GM21390 (cell line): Measurements from ENCODE around the gene RND2.
A peak's percentile ranks its signal among the peaks of the same experiment; 100 is the strongest.
"Not testable (repeated sequence)": the region's sequence is repeated elsewhere in the genome, so short reads cannot be mapped to it uniquely, and the experiment has no call there.

Source experiments
- ATAC-seq: cut with Tn5 transposase; IDR thresholded peaks from one replicate; pipeline ENCODE4 v1.9.1; 2021; ENCODE audit not compliant: unreplicated experiment

Gene RND2

GRCh38 chr17:43024407-43025289 is at the start of gene RND2:
Gene RND2 (plus strand): TSS chr17:43025231. CDS start chr17:43025348, 117 bp downstream.
- no peak for ATAC-seq

GRCh38 chr17:42975265-42975664 is 49.8 kb upstream of the RND2 start:
- no peak for ATAC-seq

GRCh38 chr17:42975701-42976100 is 49.3 kb upstream of the RND2 start:
- not testable (repeated sequence) for ATAC-seq

- ATAC-seq: no peak
Observed at GRCh38 chr17:42979511-42980273, 45.3 kb upstream of the RND2 start, which contains the start of gene PTGES3L. Gene PTGES3L (minus strand): TSS chr17:42980080. CDS start chr17:42980053, 27 bp downstream.

- ATAC-seq: no peak
Observed at GRCh38 chr17:42980274-42980765, 44.7 kb upstream of the RND2 start, which contains the start of gene RUNDC1. Gene RUNDC1 (plus strand): TSS chr17:42980565. CDS start chr17:42980577, 12 bp downstream.

GRCh38 chr17:42980766-42981397 is 44.1 kb upstream of the RND2 start:
- no peak for ATAC-seq

GRCh38 chr17:42982266-42982665 is 42.8 kb upstream of the RND2 start:
- ATAC-seq: no peak

GRCh38 chr17:42985225-42985624 is 39.8 kb upstream of the RND2 start:
- no peak for ATAC-seq

- ATAC-seq: no peak
Observed at GRCh38 chr17:42989141-42989540, 35.9 kb upstream of the RND2 start.

GRCh38 chr17:42989726-42990652 is 35.0 kb upstream of the RND2 start:
- no peak for ATAC-seq

- no peak for ATAC-seq
Observed at GRCh38 chr17:42991471-42991870, 33.6 kb upstream of the RND2 start.

- no peak for ATAC-seq
Observed at GRCh38 chr17:42992872-42993271, 32.2 kb upstream of the RND2 start.

- not testable (repeated sequence) for ATAC-seq
Observed at GRCh38 chr17:42993913-42994312, 31.1 kb upstream of the RND2 start.

- peak; percentile 5 for ATAC-seq
Observed at GRCh38 chr17:42997390-42997983, 27.5 kb upstream of the RND2 start.

- ATAC-seq: peak; percentile 88
Observed at GRCh38 chr17:42997984-42998938, 26.8 kb upstream of the RND2 start, which contains the start of gene RPL27. Gene RPL27 (plus strand): TSS chr17:42998419. CDS start chr17:42998751, 332 bp downstream.

GRCh38 chr17:42999003-42999525 is 26.0 kb upstream of the RND2 start:
- ATAC-seq: no peak

GRCh38 chr17:43000894-43001293 is 24.1 kb upstream of the RND2 start:
- not testable (repeated sequence) for ATAC-seq

- no peak for ATAC-seq
Observed at GRCh38 chr17:43003542-43004172, 21.4 kb upstream of the RND2 start.
